ENCODE measurements around the gene NRXN3.

Gene NRXN3

GRCh38 chr14:78405079-78405856 is 235.1 kb downstream of the NRXN3 start:
- no peaks in the 10 kb centered on the region for H3K9me3 ChIP-seq (ENCODE audit: control insufficient read depth, insufficient read depth, low read depth, low read length)
- CTCF ChIA-PET: no interaction called here

GRCh38 chr14:78412475-78412874 is 242.3 kb downstream of the NRXN3 start:
- H3K4me3 ChIP-seq (ENCODE audit: low read depth, low read length): no peak overlapping the region
- H3K9me3 ChIP-seq (ENCODE audit: control insufficient read depth, insufficient read depth, low read depth, low read length): no peaks in the 10 kb centered on the region
- H3K4me1 ChIP-seq (ENCODE audit: control insufficient read depth, insufficient read depth, low read length): no peaks in the 10 kb centered on the region
- no peak overlapping the region for H3K27ac ChIP-seq (ENCODE audit: extremely low read depth, low read depth, low read length)
- ChIA-PET POLR2A (no interaction called here), CTCF (no interaction called here)
- TF ChIP-seq ZNF785 (tag by site-specific recombination; IDR thresholded peaks at IDR 0.05) (no peak), ZNF274 (IDR thresholded peaks at IDR 0.05; ENCODE audit: low read length) (no peak), ZNF274 (tag by site-specific recombination; IDR thresholded peaks at IDR 0.05; ENCODE audit: borderline replicate concordance) (no peak), ZNF501 (tag by site-specific recombination; IDR thresholded peaks at IDR 0.05) (no peak), ZNF157 (tag by site-specific recombination; IDR thresholded peaks at IDR 0.05) (no peak), ZNF10 (tag by site-specific recombination; IDR thresholded peaks at IDR 0.05) (no peak), IKZF3 (tag by site-specific recombination; IDR thresholded peaks at IDR 0.05) (no peak), ZNF654 (tag by site-specific recombination; IDR thresholded peaks at IDR 0.05; ENCODE audit: low read depth) (no peak), HOXA7 (CRISPR knock-in tag; IDR thresholded peaks at IDR 0.05; ENCODE audit: borderline replicate concordance) (no peak), ZBTB21 (tag by site-specific recombination; IDR thresholded peaks at IDR 0.05) (no peak), ZNF544 (tag by site-specific recombination; IDR thresholded peaks at IDR 0.05) (no peak), ZNF202 (tag by site-specific recombination; IDR thresholded peaks at IDR 0.05; ENCODE audit: borderline replicate concordance) (no peak), ELK4 (IDR thresholded peaks at IDR 0.05; ENCODE audit: borderline replicate concordance, low read depth, low read length) (no peak)
- no peaks in the 10 kb centered on the region for H3K36me3 ChIP-seq (ENCODE audit: control insufficient read depth in 2 of 2, insufficient read depth in 1 of 2, low read length in 2 of 2)

More at GRCh38 chr14:78405079-78405856, 235.1 kb downstream of the NRXN3 start:
- POLR2A ChIA-PET: no interaction called here
- no peaks in the 10 kb centered on the region for H3K4me1 ChIP-seq (ENCODE audit: control insufficient read depth, insufficient read depth, low read length)
- no peak overlapping the region for H3K27ac ChIP-seq (ENCODE audit: extremely low read depth, low read depth, low read length)
- TF ChIP-seq KLF16 (tag by site-specific recombination; IDR thresholded peaks at IDR 0.05): no peak
- TF ChIP-seq ZNF544 (tag by site-specific recombination; IDR thresholded peaks at IDR 0.05): no peak
- no peak for TF ChIP-seq ZNF155 (tag by site-specific recombination; IDR thresholded peaks at IDR 0.05)
- no peak for TF ChIP-seq SP7 (tag by site-specific recombination; IDR thresholded peaks at IDR 0.05)
- no peak for TF ChIP-seq ELK4 (IDR thresholded peaks at IDR 0.05; ENCODE audit: borderline replicate concordance, low read depth, low read length)
- TF ChIP-seq ZNF398 (tag by site-specific recombination; IDR thresholded peaks at IDR 0.05): no peak
- TF ChIP-seq, protein P1, sequence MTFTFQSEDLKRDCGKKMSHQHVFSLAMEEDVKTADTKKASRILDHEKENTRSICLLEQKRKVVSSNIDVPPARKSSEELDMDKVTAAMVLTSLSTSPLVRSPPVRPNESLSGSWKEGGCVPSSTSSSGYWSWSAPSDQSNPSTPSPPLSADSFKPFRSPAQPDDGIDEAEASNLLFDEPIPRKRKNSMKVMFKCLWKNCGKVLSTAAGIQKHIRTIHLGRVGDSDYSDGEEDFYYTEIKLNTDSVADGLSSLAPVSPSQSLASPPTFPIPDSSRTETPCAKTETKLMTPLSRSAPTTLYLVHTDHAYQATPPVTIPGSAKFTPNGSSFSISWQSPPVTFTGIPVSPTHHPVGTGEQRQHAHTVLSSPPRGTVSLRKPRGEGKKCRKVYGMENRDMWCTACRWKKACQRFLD (tag by site-specific recombination; IDR thresholded peaks at IDR 0.05): no peak
- no peak overlapping the region for H3K4me3 ChIP-seq (ENCODE audit: low read depth, low read length)
- no peaks in the 10 kb centered on the region for H3K36me3 ChIP-seq (ENCODE audit: control insufficient read depth in 2 of 2, insufficient read depth in 1 of 2, low read length in 2 of 2)
